Neural crest cell (in vitro differentiated cells): ENCODE results near the gene ARNT2. TPM values are rescaled to one million over a fixed set of nuclear protein-coding genes. Genes with fewer than 3 reads are reported as not detected.
A peak's percentile ranks its signal among the peaks of the same experiment; 100 is the strongest.

ENCODE experiments used
- DNase-seq: peaks from one replicate; pipeline ENCODE4 v3.0.0; 2021; ENCODE audit warnings: low read depth, mixed read lengths, low spot score
- H3K27ac Mint-ChIP-seq: one replicate; pipeline ENCODE4 v1.8.0; 2021; ENCODE audit warnings: mild to moderate bottlenecking, mixed read lengths; ENCODE audit not compliant: unreplicated experiment
- H3K27me3 Mint-ChIP-seq: 2 replicates; pipeline ENCODE4 v1.8.0; 2021; ENCODE audit warnings: low read depth, mild to moderate bottlenecking, mixed read lengths
- H3K36me3 Mint-ChIP-seq: 2 replicates; pipeline ENCODE4 v1.8.0; 2021; ENCODE audit warnings: low read depth, mild to moderate bottlenecking, mixed read lengths
- H3K4me1 Mint-ChIP-seq: 2 replicates; pipeline ENCODE4 v1.8.0; 2021; ENCODE audit warnings: mixed read lengths
- H3K4me3 Mint-ChIP-seq: one replicate; pipeline ENCODE4 v1.8.0; 2021; ENCODE audit warnings: mild to moderate bottlenecking, mixed read lengths
- H3K9me3 Mint-ChIP-seq: 2 replicates; pipeline ENCODE4 v1.8.0; 2021; ENCODE audit warnings: mixed read lengths
- CTCF ChIP-seq: fragments of 200-600 bp; sonication (generic); conservative IDR thresholded peaks from 2 replicates; pipeline ENCODE4 v1.5.0; 2021; ENCODE audit warnings: antibody characterized with exemption, mild to moderate bottlenecking
- long read RNA-seq: library from polyadenylated mRNA; unstranded; transcript quantifications from one replicate; pipeline ENCODE4 v2.0.0, GENCODE V29; 2020
- total RNA-seq: library from RNA; stranded (reverse); gene quantifications from 2 replicates; pipeline ENCODE4 v1.2.1, GENCODE V29; 2021

ARNT2 gene
- total RNA-seq: 57.1 and 58.3 TPM in 2 replicates
- long read RNA-seq, partial matches to known transcripts: 0 of 63 reads
- long read RNA-seq, other reads (novel, unspliced or antisense): 63 of 63 reads

- H3K9me3 Mint-ChIP-seq: no peaks in the 10 kb centered on the region
- H3K4me3 Mint-ChIP-seq: peak within 1 kb of the TSS; percentile 95
- H3K27me3 Mint-ChIP-seq: no peaks in the 10 kb centered on the region
- no peak for TF ChIP-seq CTCF
- peak; percentile 54 for DNase-seq
- H3K4me1 Mint-ChIP-seq: peaks cover 59% of the 10 kb centered on the region
- H3K36me3 Mint-ChIP-seq: peaks cover 12% of the 10 kb centered on the region
- peak within 1 kb of the TSS; percentile 99 for H3K27ac Mint-ChIP-seq
Observed at GRCh38 chr15:80404057-80404760, at the start of gene ARNT2. TSS of gene ARNT2 (plus strand) at chr15:80404382. CDS start at chr15:80404516, 134 bp downstream.

DNA sequence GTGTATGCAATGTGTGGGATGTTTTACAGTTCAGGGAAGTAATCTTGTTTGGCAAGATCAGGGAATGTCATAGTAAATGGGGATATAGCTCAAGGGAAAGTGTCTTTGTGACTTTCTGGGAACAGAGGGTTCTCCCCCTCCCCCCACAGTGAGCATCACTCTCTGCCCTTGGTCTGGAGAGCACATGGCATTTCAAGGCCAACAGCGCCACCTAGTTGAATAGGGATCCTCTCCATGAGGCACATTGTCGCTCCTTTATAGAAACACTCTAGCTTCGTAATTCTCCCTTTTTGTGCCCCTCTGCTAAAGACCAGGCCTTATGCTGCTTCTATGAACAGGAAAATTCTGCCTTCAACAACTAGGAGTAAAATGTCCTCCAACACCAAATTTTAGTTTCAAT is 37.1 kb upstream of the ARNT2 start:
- no peak overlapping the region for H3K27ac Mint-ChIP-seq
- no peaks in the 10 kb centered on the region for H3K27me3 Mint-ChIP-seq
- H3K4me3 Mint-ChIP-seq: no peak overlapping the region
- H3K9me3 Mint-ChIP-seq: peaks cover 16% of the 10 kb centered on the region
- H3K4me1 Mint-ChIP-seq: no peaks in the 10 kb centered on the region
- TF ChIP-seq CTCF: peak; percentile 24
- DNase-seq: peak; percentile 12
- peaks cover 24% of the 10 kb centered on the region for H3K36me3 Mint-ChIP-seq

- peaks cover 16% of the 10 kb centered on the region for H3K9me3 Mint-ChIP-seq
Observed at GRCh38 chr15:80367661-80368060, 36.5 kb upstream of the ARNT2 start.

DNA sequence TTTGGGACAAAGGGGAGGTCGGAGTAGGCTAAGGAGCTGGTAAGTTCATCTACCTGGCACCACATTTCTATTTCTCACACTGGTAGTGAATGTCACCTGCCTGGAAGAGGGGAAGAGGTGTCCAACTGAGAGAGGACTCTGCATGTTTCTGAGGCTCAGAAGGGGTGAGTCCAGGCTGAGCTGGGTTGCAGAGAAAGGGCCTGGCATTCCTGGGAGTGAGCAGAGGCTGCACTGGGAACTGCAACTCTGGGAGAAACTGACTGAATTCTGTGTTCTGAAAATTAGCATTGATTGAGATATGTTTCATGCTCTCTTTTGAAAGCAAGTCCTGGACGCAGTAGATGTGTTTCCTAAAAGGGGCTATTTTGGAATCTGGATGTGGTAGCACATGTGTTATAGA is 32.3 kb upstream of the ARNT2 start:
- Mint-ChIP-seq H3K4me3 (no peak overlapping the region), H3K27ac (no peak overlapping the region), H3K4me1 (no peaks in the 10 kb centered on the region), H3K9me3 (peaks cover 12% of the 10 kb centered on the region), H3K27me3 (no peaks in the 10 kb centered on the region), H3K36me3 (peaks cover 22% of the 10 kb centered on the region)
- no peak for DNase-seq
- no peak for TF ChIP-seq CTCF

More at GRCh38 chr15:80367661-80368060, 36.5 kb upstream of the ARNT2 start:
- Mint-ChIP-seq H3K4me3 (no peak overlapping the region), H3K4me1 (no peaks in the 10 kb centered on the region), H3K36me3 (peaks cover 24% of the 10 kb centered on the region), H3K27ac (no peak overlapping the region), H3K27me3 (no peaks in the 10 kb centered on the region)
- no peak for TF ChIP-seq CTCF
- DNase-seq: no peak

DNA sequence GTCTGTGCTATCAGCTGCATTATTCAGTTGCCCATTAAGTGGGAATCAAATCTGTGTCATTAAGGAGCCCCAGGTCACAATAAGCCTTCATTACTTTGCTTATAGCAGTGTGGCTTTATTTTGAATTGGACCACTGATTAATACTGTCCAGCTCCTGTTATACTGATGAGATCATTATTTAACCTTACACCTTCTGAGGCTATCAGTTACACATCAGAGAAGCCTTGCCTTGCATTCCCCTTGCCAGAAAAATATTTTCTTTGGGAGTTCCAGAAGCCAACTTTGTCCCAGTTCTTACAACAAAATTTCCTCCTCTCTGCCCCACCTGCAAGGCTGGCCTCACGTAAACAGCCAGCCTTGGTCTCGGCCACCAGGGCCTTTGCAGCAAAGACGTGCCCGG is 29.7 kb upstream of the ARNT2 start:
- H3K36me3 Mint-ChIP-seq: peaks cover 10% of the 10 kb centered on the region
- peaks cover 21% of the 10 kb centered on the region for H3K4me1 Mint-ChIP-seq
- no peak overlapping the region for H3K4me3 Mint-ChIP-seq
- H3K9me3 Mint-ChIP-seq: peaks cover under 1% of the 10 kb centered on the region
- no peaks in the 10 kb centered on the region for H3K27me3 Mint-ChIP-seq
- H3K27ac Mint-ChIP-seq: no peak overlapping the region
- no peak for TF ChIP-seq CTCF
- DNase-seq: no peak
